HG03139 (cell line): ENCODE results near the gene USP32.
"Not testable (repeated sequence)": the region's sequence is repeated elsewhere in the genome, so short reads cannot be mapped to it uniquely, and the experiment has no call there.

Experiments used
- ATAC-seq: cut with Tn5 transposase; IDR thresholded peaks from one replicate; pipeline ENCODE4 v1.9.1; 2021; ENCODE audit not compliant: unreplicated experiment

USP32 gene

GRCh38 chr17:60178180-60178579, 213.8 kb downstream of the USP32 start:
- ATAC-seq, result not testable (repeated sequence)

GRCh38 chr17:60176763-60177162, 215.2 kb downstream of the USP32 start:
- ATAC-seq, result not testable (repeated sequence)

GRCh38 chr17:60174767-60175166, 217.2 kb downstream of the USP32 start:
- not testable (repeated sequence) for ATAC-seq

GRCh38 chr17:60174035-60174434, 217.9 kb downstream of the USP32 start:
- ATAC-seq, result no peak

GRCh38 chr17:60173304-60173819, 218.6 kb downstream of the USP32 start:
- ATAC-seq, result no peak

- no peak for ATAC-seq
Measured at GRCh38 chr17:60171753-60172079, 220.2 kb downstream of the USP32 start.

GRCh38 chr17:60170835-60171752, 220.8 kb downstream of the USP32 start:
- ATAC-seq, result no peak

GRCh38 chr17:60169921-60170817, 221.8 kb downstream of the USP32 start:
- ATAC-seq, result no peak

GRCh38 chr17:60168654-60169053, 223.3 kb downstream of the USP32 start:
- ATAC-seq, result no peak

- no peak for ATAC-seq
Measured at GRCh38 chr17:60167065-60167741, 224.7 kb downstream of the USP32 start.

GRCh38 chr17:60165971-60166370, 226.0 kb downstream of the USP32 start:
- ATAC-seq, result no peak

GRCh38 chr17:60165223-60165622, 226.7 kb downstream of the USP32 start:
- ATAC-seq, result no peak

GRCh38 chr17:60164697-60165096, 227.2 kb downstream of the USP32 start:
- no peak for ATAC-seq

GRCh38 chr17:60164164-60164563, 227.8 kb downstream of the USP32 start:
- no peak for ATAC-seq

- ATAC-seq, result no peak
Measured at GRCh38 chr17:60163108-60163784, 228.7 kb downstream of the USP32 start.

- ATAC-seq, result no peak
Measured at GRCh38 chr17:60161598-60162330, 230.2 kb downstream of the USP32 start.

GRCh38 chr17:60160829-60161501, 231.0 kb downstream of the USP32 start:
- no peak for ATAC-seq

GRCh38 chr17:60159479-60159866, 232.5 kb downstream of the USP32 start:
- no peak for ATAC-seq

GRCh38 chr17:60158751-60159478, 233.0 kb downstream of the USP32 start:
- no peak for ATAC-seq
